HG03196 (cell line): ENCODE data around the gene CPNE1.

Experiments used
- ATAC-seq: cut with Tn5 transposase; IDR thresholded peaks from one replicate; pipeline ENCODE4 v1.9.1; 2021; ENCODE audit not compliant: unreplicated experiment

Gene CPNE1

DNA sequence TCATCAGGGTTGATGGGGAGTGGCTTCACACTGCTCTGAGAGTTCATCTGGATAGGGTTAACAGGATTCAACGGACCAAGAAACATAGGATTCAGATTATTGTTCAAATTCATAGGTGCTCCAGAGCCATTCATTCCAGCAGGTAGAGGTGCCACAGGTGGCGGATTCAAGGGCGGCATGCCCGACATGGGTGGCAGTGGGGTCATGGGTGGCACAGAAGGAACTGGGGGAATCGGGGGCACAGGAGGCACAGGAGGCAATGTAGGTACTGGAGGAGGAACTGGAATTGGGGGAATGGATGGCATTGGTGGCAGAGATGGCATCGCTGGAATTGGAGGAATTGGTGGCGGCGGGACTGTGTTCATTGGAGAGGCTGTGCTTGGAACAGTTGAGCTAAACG is 10.3 kb downstream of the CPNE1 start:
- no peak for ATAC-seq

DNA sequence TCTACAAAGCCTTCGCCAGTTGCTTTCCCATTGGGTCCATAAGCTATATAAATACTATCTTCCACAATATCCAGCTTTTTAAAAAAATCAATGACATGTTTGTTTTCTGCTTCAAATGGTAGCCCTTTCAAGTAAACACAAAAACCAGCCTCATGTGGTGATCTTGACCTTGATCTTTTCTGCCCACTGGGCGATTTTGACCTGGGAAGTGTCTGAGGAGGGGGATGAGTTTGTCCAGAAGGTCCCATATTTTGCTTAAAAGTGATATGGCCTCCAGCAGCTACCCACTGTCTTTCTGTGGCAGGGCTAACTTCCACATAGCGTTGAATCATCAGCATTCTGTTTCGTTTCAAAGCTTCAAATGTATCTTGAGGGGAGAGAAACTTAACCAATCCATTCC is 10.8 kb downstream of the CPNE1 start:
- ATAC-seq, result no peak

DNA sequence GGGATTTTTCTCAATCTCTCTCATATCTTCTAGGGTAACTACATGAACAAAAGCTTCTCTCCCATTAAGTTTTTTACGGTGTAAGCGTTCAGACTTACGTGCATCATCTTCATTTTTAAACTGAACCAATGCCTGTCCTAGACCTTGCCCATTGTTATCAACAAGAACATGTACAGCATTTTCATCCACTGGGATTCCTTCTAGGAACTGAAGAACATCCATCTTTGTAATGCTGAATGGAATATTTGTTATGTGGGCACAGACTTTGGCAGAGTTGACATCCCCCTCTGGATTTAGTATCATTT is 11.3 kb downstream of the CPNE1 start:
- no peak for ATAC-seq

DNA sequence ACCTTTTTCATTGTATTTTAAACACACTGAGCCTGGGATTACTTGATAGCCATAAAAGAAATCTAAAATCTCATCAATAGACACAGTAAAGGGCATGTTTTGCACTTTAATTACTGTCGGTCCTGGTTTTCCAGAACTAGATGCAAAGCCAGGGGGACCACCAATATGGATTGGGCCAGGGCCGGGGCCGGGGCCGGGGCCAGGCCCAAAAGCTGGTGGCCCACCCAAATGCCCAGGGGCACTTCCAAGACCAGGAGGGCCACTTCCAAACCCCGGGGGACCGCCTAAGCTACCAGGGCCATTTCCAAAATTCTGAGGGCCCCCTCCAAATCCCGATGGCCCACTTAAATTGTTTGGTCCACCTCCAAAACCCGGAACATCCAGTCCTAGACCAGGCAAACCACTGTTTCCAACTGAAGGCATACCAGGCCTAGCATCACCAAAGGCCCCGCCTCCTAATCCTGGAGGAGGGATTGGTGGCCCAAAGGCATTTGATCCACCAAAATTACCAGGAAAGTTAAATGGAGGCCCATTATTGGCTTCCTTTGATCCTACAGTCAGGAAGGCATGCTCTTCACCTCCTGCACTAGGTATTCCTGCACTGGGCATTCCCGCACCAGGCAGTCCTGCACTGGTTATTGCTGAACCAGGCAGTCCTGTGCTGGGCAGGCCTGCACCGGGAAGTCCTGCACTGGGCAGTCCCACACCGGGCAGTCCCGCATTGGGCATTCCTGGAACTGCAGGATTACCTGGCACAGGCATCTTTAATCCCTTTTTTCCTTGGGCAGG is 11.9 kb downstream of the CPNE1 start:
- no peak for ATAC-seq

DNA sequence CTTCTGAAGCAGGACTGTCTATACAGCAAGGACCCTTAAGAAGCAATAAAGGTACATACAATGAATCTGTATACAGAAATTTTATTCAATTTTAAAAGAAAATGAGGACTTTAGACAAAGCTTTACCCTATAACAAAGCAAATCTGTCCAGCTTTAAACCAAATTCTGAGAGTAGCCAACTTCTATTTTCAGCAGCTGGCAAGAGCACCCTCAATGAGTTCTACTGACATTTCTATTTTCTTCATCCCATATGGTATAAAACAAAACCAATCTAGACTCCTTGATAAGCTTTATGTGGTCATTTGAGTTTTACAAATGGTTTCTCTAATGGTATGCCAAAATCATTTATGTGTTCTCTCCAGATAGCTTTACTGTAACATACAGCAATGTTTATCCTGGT is 12.7 kb downstream of the CPNE1 start:
- no peak for ATAC-seq

DNA sequence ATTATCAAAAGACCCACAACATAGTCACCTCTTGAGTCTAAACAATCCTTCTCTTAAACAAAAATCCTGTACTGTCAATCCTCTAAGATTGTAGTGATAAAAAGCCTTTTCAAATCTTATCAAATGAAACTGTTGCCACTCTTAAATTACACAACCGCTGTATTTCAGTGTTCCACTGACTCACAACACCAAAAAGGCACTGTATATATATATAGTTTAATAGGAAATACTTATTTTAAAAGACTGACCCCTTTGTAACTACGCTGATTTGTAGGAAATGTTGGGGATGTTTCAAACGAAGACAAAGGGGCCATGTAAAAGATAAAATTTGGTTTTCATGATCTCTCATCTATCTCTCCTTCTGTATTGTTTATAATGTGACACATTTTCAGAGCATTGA is 14.1 kb downstream of the CPNE1 start:
- ATAC-seq, result no peak

DNA sequence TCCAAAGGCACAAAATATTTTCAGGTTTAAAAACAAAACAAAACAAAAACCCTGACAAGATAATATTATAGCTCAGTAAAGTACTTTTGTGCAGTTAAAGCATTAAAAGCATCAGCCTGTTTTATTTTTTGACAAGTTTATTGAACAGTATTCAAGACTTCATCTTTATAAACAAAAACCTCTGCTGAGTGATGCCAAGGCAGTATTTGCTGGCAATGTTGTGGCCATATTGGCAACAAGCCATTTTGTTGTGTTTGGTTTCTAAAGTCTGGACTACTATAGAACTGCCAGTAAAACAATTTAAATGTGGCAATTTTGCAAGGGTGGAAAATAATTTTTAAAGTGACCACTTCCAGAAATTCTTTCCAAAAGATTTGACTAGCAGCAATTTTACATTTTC is 15.9 kb downstream of the CPNE1 start:
- no peak for ATAC-seq

DNA sequence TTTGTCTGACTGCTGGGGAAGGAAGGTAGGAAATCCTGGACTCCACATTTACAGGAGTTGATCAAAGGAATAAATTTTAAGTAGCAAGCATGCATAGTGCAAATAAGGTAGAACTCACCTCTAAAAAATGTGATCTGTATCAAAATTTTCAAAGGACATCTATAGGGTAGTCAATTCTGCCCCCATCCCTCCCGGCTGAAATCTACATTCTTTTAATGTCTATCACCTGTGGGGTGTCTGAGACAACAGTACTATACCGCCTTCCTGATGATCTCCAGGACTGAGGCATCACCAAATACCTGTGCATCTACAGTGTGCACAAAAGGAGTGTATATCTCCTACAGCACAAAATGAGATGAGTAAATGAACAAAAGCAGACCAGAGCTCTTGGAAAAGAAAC is 19.9 kb downstream of the CPNE1 start:
- no peak for ATAC-seq

DNA sequence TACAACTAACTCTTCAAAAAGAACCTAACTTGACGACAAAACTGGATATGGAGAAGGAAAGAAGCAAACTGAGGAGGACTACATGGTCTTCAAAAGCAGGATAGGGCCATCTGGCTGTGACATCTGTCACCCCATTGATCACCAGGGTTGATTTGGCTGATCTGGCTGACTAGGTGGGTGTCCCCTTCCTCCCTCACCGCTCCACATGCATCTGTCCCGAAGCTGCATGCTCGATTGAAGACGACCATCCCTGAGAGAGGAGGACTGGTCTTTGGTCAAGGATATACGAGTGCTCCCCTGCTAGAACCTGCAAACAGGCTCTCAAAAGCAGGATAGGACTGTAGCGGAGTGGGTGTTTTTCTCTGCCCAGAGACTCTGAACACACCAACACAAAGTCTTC is 21.7 kb downstream of the CPNE1 start:
- no peak for ATAC-seq

DNA sequence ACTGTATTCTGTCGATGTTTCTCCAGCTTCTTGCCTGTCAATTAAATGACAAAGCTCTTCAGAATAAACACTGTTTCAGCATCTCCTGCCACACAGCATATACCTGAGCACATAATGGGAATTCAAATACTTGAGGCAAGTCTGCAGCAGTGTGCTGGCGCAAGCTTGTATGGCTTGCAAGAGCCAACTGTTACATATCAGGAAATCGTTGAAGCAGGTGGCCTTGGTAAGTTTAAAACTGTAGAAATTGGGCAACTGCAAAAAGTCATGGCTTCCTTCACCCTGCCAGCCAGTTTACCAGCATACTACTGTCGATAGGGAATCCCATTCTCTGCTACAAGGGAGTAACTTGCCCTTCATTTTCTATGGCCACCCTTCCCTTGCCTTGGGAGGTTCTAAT is 23.0 kb downstream of the CPNE1 start:
- ATAC-seq, result no peak

DNA sequence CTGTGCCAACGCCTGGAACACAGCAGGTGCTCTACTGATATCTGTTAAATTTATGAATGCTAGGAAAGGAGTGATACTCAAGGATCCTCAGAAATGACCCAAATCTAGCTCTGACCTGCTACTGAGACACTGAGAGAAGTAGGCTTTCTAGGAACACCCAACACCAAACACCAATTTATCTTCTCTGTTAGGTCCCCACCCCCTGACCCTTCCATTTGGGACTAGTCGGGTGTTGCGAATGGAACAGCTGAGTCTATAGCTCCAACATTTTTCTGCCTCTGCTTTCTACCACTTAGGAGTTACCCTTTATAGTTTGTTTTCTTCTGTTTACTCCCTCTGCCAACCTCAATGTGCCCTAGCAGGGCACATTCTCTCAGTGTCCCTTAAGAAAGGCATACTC is 24.0 kb downstream of the CPNE1 start:
- no peak for ATAC-seq

DNA sequence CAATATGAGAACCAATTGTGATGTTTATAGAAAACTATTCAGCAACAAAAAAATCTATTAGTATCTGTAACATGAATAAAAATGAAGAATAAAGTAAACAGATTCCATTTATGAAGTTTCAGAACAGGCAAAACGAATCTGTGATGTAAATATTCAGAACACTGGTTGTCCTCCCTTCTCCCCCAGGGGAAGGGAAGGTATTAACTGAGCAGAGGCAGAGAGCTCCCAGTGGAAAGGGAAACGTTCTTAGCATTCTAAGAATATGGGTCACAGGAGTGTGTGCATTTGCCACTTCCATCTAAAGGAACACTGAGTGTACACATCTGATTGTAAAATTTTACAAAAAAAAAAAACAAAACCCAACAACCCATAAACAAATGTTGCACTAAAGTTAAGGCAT is 25.9 kb downstream of the CPNE1 start:
- ATAC-seq, result no peak

DNA sequence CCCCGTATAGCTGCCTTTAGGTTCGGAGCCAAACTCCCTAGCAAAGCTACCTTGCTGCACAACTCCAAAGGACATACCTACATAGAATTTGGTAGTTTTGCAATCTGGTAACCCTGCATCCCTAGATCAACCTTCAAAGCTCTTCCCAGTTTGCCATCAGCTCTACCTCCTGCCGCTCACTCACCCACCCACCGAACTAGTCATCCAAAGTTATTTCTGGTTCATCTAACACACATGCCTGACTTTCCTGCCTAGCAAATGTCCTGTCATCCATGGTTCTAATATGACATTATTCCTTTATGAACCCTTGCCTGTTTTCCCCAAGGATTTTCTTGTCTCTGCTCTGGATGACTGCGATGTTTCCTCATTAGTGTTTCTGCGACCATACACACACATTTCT is 27.4 kb downstream of the CPNE1 start:
- no peak for ATAC-seq

DNA sequence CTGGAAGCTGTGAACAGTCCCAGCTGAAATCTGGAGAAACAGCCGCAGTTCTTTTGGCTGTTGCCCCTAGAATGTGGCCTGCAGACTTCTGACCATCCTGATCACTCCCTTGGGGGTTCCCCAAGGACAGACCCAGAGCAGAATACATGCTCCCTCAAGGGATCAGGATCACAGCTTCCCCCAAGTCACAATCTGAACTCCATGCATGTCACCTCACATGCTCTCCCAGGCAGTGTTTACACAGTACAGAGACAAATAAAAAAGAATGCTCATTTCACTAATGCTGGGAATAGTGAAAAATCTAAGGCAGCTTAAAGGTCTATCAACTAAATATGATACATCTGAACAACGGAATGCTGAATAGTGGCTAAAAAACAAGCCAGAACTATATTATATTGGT is 28.6 kb downstream of the CPNE1 start:
- ATAC-seq, result no peak

DNA sequence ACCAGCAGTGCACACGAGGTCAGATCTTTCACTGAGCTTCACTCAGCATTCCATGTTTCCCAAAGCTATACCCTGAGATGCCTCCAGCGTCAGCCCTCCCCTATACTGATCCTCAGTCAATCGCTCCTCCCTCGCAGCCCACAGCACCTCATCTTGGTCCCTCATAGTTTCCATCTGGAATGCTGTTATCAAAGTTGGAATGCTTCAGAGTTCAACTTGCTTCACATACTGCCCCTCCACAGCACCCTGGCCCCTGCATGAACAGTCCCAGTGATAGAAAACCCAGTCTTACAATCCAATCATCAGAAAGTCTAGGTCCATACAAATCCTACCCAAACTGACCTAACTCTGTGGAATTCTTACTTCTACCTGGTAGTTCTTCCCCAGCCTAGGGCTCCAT is 29.0 kb downstream of the CPNE1 start:
- no peak for ATAC-seq

DNA sequence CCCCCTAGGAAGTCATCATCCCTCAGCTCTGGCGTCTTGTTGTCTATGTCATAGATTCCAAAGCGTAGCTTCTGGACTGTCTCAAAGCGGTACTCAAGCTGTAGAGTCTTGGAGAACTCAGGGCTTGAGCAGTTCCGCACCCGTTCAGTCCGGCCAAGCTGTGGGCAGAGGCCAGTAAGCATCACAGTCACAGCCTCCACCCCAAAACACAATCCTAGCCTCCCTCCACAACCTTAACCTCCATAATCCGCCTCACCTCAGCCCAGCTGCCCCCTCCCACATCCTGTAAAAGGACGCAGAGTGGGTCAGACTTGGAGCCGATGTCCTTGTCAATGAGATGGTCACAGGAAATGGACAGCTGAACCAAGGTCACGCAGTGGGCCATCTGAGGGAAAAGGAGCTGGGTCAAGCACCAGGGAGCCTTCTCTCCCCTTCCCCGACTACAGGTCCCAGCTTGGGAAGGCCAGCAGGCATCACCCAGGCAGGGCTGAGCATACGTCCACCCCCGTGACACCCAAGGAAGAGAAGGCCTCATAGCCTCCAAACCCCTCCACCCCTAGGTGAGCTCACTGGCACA is 32.1 kb downstream of the CPNE1 start:
- no peak for ATAC-seq

DNA sequence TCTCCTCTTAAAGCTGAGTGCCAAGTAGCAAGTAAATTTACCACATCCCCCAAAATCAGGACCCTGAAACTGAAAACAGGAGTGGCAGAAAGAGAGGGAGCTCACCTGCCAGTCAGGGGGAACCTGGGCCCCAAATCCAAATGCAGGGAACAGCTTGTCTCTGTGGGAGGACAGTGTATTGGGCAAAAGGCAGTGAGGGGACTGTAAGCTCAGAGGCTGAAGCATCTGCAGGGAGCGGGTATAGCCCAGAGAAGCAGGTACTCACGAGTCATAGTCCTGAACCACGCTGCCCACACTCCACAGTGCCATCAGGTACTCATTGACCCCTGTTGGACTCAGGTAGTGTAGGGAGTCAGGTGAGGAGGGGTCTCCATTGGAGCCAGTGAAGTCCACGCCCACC is 34.1 kb downstream of the CPNE1 start:
- no peak for ATAC-seq

DNA sequence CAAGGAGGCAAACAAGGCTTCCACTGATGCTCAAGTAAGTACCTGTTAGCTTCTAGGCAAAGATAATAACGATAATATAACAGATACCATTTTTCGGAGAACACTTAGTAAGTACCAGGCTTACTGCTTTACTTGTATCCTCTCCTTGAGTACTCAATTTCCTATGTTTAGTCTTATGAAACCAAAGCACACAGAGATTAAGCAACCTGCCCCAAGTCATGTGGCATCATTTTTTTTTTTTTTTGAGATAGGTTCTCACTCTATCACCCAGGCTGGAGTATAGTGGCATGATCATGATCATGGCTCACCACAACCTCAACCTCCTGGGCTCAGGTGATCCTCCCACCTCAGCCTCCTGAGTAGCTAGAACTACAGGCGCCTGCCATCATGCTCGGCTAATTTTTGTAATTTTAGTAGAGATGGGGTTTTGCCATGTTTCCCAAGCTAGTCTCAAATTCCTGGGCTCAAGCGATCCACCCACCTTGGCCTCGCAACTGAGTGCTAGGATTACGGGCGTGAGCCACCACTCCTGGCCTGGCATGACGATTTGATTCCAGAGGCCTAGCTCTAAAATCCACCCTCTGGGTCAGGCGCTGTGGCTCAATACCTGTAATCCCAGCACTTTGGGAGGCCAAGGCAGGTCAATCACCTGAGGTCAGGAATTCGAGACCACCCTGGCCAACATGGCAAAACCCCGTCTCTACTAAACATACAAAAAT is 35.1 kb downstream of the CPNE1 start:
- ATAC-seq, result no peak

DNA sequence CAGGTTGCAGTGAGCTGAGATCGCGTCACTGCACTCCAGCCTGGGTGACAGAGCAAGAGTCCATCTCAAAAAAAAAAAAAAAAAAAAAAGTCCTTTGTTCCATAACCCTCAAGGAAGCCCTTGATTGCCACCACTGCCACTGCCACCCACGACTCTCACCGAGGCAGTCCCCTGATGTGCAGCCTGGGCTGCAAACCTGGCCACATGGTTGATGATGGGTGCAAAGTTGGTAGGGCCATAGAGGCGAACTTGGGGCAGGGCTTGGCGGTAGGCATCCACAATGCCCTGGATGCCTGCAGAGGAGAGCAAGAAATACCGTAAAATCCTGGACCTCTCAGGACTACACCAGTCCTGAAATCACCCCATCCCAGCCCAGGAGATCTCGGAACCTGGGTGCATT is 37.6 kb downstream of the CPNE1 start:
- no peak for ATAC-seq

DNA sequence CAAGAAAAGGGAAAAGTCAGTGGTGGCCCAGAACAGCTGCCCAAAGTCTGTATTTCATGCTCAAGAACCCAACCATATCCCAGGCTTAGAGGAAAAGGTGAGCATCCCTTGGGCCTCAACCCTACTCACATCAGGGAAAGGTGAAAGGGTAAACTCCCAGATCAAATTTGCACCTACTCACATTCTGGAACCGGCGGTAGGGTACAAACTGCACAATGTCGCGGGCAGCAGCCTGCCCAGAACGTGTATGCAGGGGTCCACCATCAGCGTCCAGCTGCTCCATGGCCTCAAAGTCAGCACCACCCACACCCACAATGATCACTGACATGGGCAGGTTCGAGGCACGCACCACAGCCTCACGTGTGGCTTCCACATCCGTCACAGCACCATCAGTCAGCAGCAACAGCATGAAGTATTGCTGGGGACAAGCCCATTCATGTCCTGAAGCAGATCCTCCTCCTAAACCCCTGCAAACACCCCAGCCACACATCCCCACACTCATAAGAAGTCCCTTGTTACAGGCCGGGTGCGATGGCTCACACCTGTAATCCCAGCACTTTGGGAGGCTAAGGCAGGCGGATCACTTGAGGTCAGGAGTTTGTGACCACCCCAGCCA is 38.2 kb downstream of the CPNE1 start:
- ATAC-seq, result no peak

DNA sequence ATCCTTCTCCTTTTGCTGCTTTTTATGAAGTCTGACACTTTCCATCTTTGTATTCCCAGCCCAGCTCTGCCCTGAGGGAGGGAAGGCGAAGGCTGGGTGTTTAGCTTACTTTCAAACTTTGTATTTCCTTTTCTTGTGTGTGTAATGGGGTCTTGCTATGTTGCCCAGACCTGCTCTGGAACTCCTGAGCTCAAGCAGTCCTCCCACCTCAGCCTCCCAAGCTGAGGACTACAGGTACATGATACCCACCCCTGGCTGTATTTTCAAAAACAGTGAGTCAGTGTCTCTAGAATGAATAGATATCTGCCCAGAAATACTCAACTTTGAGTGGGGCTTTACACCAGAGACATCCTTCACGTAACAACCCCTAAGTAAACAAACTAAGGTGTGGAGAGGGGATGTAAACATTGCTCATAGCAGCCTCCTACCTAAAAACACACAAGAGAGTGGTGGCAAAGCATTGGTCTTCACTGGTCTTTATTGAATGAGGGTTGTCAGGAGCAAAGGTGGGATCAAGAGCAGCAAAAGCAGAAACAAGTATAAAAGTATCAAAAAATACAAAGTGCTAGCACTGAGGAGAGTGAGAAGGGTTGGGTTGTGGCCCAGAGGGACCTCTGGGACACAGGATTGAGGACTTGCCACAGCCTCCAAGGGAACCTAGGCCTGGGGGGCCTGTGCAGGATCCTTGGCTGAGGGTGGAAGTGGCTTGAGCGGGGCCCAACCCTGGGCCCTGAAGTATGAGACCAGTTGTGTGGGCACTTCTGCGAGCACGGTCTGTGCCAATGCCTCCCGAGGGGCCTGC is 38.9 kb downstream of the CPNE1 start:
- no peak for ATAC-seq
